H7 (cell line): ENCODE data around the gene DUSP5. TPM values are rescaled to one million over a fixed set of nuclear protein-coding genes. Genes with fewer than 3 reads are reported as not detected.

Source experiments
- DNase-seq: peaks from one replicate; pipeline ENCODE4 v3.0.0; 2012
- H3K27me3 ChIP-seq: 2 replicates; pipeline ENCODE4 v1.6.0; 2011; ENCODE audit warnings: mild to moderate bottlenecking, low read length; ENCODE audit not compliant: control insufficient read depth, insufficient read depth
- H3K36me3 ChIP-seq: replicated peaks from 2 replicates; pipeline ENCODE4 v1.5.1; 2011; ENCODE audit warnings: low read length; ENCODE audit not compliant: control insufficient read depth, insufficient read depth
- H3K4me3 ChIP-seq: 2 replicates; pipeline ENCODE4 v1.5.1; 2011; ENCODE audit warnings: low read depth, mild to moderate bottlenecking, control low read depth, low read length, moderate library complexity; ENCODE audit not compliant: insufficient read depth
- total RNA-seq: library from RNA; depleted of rRNA; stranded (reverse); fragments of >200 nt; shearing (Covaris generic); gene quantifications from 2 replicates; pipeline ENCODE4 v1.2.3, GENCODE V29; 2014

DUSP5 gene
- total RNA-seq, 1 experiment from 2014 or later, result 24.9 TPM

GRCh38 chr10:110501142-110501937, 3.6 kb downstream of the DUSP5 start:
- Histone ChIP-seq H3K36me3 (peaks cover 12% of the 10 kb centered on the region), H3K27me3 (peaks cover 7% of the 10 kb centered on the region; the same call in 1 of the 2 replicates), H3K4me3 (no peak overlapping the region)
- peak; percentile 71 for DNase-seq

GRCh38 chr10:110502072-110502845, 4.6 kb downstream of the DUSP5 start:
- no peak for DNase-seq
- H3K4me3 ChIP-seq, result no peak overlapping the region
- peaks cover 17% of the 10 kb centered on the region for H3K36me3 ChIP-seq
- H3K27me3 ChIP-seq, result peaks cover 7% of the 10 kb centered on the region; the same call in 1 of the 2 replicates

- Histone ChIP-seq H3K4me3 (no peak overlapping the region), H3K27me3 (peaks cover 7% of the 10 kb centered on the region; the same call in 1 of the 2 replicates), H3K36me3 (peaks cover 20% of the 10 kb centered on the region)
- no peak for DNase-seq
Observed at GRCh38 chr10:110502851-110503301, 5.2 kb downstream of the DUSP5 start.

GRCh38 chr10:110503528-110504110, 5.9 kb downstream of the DUSP5 start:
- no peak for DNase-seq
- H3K27me3 ChIP-seq, result peaks cover 2% of the 10 kb centered on the region; the same call in 1 of the 2 replicates
- H3K36me3 ChIP-seq, result peaks cover 22% of the 10 kb centered on the region
- no peak overlapping the region for H3K4me3 ChIP-seq

GRCh38 chr10:110504111-110504735, 6.5 kb downstream of the DUSP5 start:
- H3K4me3 ChIP-seq, result no peak overlapping the region

GRCh38 chr10:110505130-110505770, 7.5 kb downstream of the DUSP5 start:
- peaks cover 28% of the 10 kb centered on the region for H3K36me3 ChIP-seq
- H3K27me3 ChIP-seq, result no peaks in the 10 kb centered on the region
- DNase-seq, result no peak
- H3K4me3 ChIP-seq, result no peak overlapping the region

More at GRCh38 chr10:110504111-110504735, 6.5 kb downstream of the DUSP5 start:
- no peaks in the 10 kb centered on the region for H3K27me3 ChIP-seq
- H3K36me3 ChIP-seq, result peaks cover 22% of the 10 kb centered on the region
- DNase-seq, result no peak

- peaks cover 36% of the 10 kb centered on the region for H3K36me3 ChIP-seq
- H3K4me3 ChIP-seq, result no peak overlapping the region
- DNase-seq, result no peak
- H3K27me3 ChIP-seq, result no peaks in the 10 kb centered on the region
Observed at GRCh38 chr10:110506448-110506847, 8.7 kb downstream of the DUSP5 start.

- Histone ChIP-seq H3K27me3 (no peaks in the 10 kb centered on the region), H3K36me3 (peaks cover 38% of the 10 kb centered on the region), H3K4me3 (no peak overlapping the region)
- DNase-seq, result no peak
Observed at GRCh38 chr10:110507346-110507745, 9.6 kb downstream of the DUSP5 start.

- Histone ChIP-seq H3K4me3 (no peak overlapping the region), H3K27me3 (no peaks in the 10 kb centered on the region), H3K36me3 (peaks cover 36% of the 10 kb centered on the region)
- no peak for DNase-seq
Observed at GRCh38 chr10:110508159-110508788, 10.6 kb downstream of the DUSP5 start.

- Histone ChIP-seq H3K27me3 (no peaks in the 10 kb centered on the region), H3K4me3 (no peak overlapping the region), H3K36me3 (peaks cover 32% of the 10 kb centered on the region)
- DNase-seq, result no peak
Observed at GRCh38 chr10:110508806-110509544, 11.3 kb downstream of the DUSP5 start.

GRCh38 chr10:110509560-110509959, 11.9 kb downstream of the DUSP5 start:
- Histone ChIP-seq H3K36me3 (peaks cover 29% of the 10 kb centered on the region), H3K4me3 (no peak overlapping the region)
- no peak for DNase-seq

GRCh38 chr10:110510086-110510485, 12.4 kb downstream of the DUSP5 start:
- H3K4me3 ChIP-seq, result no peak overlapping the region
- DNase-seq, result no peak
- H3K36me3 ChIP-seq, result peaks cover 28% of the 10 kb centered on the region
- no peaks in the 10 kb centered on the region for H3K27me3 ChIP-seq

More at GRCh38 chr10:110509560-110509959, 11.9 kb downstream of the DUSP5 start:
- H3K27me3 ChIP-seq, result no peaks in the 10 kb centered on the region

- DNase-seq, result no peak
- H3K27me3 ChIP-seq, result no peaks in the 10 kb centered on the region
- peaks cover 27% of the 10 kb centered on the region for H3K36me3 ChIP-seq
- H3K4me3 ChIP-seq, result no peak overlapping the region
Observed at GRCh38 chr10:110510730-110511129, 13.0 kb downstream of the DUSP5 start.
